Tibial artery (tissue), 4 donors: ENCODE measurements around the gene PAQR6.

Source experiments
- DNase-seq, 2 donors: peaks; one replicate each; pipeline ENCODE4 v3.0.0-alpha.2; 2019
- H3K27ac ChIP-seq, 2 donors: fragments of 200-600 bp; sonication (generic) in 1 of 2; 1 replicate in 1 of 2; 2 replicates in 1 of 2; pipeline ENCODE4 v1.5.1; 2018 to 2019; ENCODE audit warnings: mild to moderate bottlenecking in 1 of 2
- H3K27me3 ChIP-seq, 2 donors: fragments of 200-600 bp; sonication (generic) in 1 of 2; one replicate each; pipeline versions ENCODE4 v1.5.1 to v1.6.0; 2016 to 2019
- H3K36me3 ChIP-seq, 3 donors: fragments of 200-600 bp; sonication (generic) in 2 of 3; one replicate each; pipeline ENCODE4 v1.5.1; 2016 to 2019; ENCODE audit warnings: mild to moderate bottlenecking in 2 of 3
- H3K4me1 ChIP-seq, 4 donors: fragments of 200-600 bp; sonication (generic) in 2 of 4; 1 replicate in 3 of 4; 2 replicates in 1 of 4; pipeline ENCODE4 v1.5.1; 2016 to 2019
- H3K4me3 ChIP-seq, 2 donors: fragments of 200-600 bp; sonication (generic) in 1 of 2; 1 replicate in 1 of 2; 2 replicates in 1 of 2; pipeline ENCODE4 v1.5.1; 2018 to 2019; ENCODE audit warnings: mild to moderate bottlenecking in 2 of 2
- H3K9me3 ChIP-seq, 3 donors: fragments of 200-600 bp; sonication (generic) in 1 of 3; one replicate each; pipeline ENCODE4 v1.5.1; 2016 to 2019
- intact Hi-C: fragments of 100-400 bp; cut with DNase I; formaldehyde crosslinking; loops from one replicate; pipeline ENCODE4 v1.15.0; 2023; ENCODE audit warnings: low total_unique reads
- TF ChIP-seq, protein P1 (sequence below), 2 experiments: fragments of 200-600 bp in 1 of 2; fragments of 450-650 bp in 1 of 2; IDR thresholded peaks; one replicate each; pipeline ENCODE4 v1.5.1; 2017 to 2019; ENCODE audit warnings: antibody characterized with exemption in 2 of 2, mild to moderate bottlenecking in 1 of 2, moderate library complexity in 1 of 2

The PAQR6 gene, protein sequence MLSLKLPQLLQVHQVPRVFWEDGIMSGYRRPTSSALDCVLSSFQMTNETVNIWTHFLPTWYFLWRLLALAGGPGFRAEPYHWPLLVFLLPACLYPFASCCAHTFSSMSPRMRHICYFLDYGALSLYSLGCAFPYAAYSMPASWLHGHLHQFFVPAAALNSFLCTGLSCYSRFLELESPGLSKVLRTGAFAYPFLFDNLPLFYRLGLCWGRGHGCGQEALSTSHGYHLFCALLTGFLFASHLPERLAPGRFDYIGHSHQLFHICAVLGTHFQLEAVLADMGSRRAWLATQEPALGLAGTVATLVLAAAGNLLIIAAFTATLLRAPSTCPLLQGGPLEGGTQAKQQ

DNA sequence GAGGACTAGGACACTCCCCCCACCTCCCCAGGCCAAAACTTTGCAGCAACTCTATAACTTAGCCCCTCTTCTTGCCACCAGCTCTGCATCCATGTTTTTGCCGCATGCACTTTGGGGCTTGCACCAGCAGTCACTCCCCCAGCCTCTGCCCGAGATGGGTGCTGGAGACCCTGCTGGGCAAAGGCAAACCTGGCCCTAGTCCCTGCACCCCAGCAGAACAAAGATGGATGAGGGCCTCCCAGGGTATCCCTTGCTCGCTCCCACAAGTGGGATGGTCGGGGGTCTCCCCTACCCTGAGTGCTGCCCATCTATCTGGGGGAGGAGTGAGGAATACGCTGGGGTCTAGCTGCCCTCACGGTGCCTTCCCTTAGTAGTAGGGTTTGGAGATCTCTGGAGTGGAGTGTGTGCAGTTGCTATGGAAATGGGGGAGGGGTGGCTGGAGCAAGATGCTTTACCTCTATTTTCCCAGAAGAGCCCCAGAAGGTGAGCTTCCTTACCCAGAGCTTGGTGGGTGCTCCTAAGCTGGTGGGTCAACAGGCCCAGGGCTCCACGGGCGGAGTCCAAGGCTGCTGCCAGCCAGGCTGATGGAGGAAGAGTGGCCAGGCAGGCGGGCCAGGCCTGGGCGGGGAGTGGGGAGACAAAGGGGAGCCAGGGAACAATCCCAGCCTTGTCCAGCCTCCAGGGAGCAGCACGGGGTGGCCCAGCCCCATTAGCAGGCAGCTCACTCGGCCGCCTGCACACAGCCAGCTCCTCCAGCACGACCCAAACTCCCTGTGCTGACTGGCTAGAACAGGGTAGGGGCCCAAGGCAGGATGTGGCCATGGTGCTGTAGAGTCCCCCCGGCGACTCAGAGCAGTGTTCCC is at the start of gene PAQR6:
Gene PAQR6, minus strand, starts transcription at position 597 of the 863 bp plus-strand sequence. CDS start 1,325 bp downstream, outside the sequence.
- H3K4me1 ChIP-seq: peaks cover 0 to 34% (median 18%) of the 10 kb centered on the region in 4 donors
- H3K9me3 ChIP-seq: no peaks in the 10 kb centered on the region
- peaks cover 6 to 28% of the 10 kb centered on the region in 2 donors for H3K27me3 ChIP-seq
- H3K4me3 ChIP-seq: no peak within 1 kb of the TSS
- no peak within 1 kb of the TSS for H3K27ac ChIP-seq
- no peak for DNase-seq
- TF ChIP-seq, protein P1, sequence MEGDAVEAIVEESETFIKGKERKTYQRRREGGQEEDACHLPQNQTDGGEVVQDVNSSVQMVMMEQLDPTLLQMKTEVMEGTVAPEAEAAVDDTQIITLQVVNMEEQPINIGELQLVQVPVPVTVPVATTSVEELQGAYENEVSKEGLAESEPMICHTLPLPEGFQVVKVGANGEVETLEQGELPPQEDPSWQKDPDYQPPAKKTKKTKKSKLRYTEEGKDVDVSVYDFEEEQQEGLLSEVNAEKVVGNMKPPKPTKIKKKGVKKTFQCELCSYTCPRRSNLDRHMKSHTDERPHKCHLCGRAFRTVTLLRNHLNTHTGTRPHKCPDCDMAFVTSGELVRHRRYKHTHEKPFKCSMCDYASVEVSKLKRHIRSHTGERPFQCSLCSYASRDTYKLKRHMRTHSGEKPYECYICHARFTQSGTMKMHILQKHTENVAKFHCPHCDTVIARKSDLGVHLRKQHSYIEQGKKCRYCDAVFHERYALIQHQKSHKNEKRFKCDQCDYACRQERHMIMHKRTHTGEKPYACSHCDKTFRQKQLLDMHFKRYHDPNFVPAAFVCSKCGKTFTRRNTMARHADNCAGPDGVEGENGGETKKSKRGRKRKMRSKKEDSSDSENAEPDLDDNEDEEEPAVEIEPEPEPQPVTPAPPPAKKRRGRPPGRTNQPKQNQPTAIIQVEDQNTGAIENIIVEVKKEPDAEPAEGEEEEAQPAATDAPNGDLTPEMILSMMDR (IDR thresholded peaks at IDR 0.05): no peak
- peaks cover 26 to 39% (median 34%) of the 10 kb centered on the region in 3 donors for H3K36me3 ChIP-seq
- intact Hi-C loops: no loop called here

DNA sequence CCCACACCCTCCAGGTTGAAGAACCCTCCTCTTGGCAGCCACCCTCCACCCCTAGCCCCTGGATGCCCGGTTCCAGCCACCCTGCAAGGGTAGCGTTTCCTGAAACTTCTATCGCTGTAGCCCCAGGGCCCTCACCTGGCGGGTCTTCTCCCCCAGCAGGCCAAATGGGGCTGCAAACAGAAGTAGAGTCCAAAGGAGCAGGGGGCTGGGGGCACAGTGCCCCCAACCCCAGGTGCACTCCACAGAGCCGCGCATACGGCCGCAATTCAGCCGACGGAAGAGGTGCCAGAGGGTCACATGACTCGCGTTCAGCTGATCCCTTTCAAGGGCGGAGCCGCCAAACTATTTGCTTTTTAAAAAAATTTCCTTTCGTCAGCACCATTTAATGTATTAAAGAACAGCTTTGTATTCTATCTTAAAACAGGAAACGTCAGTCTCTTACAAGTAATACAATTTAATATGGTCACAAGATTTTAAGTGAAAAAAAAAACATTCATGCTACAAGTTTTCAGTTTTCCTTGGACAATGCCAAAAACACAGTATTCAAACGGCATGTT is 47.6 kb upstream of the PAQR6 start, which contains the start of gene GLMP:
Gene GLMP, minus strand, starts transcription at position 289 of the 557 bp plus-strand sequence. Its CDS starts 34 bp downstream, at position 255.
- TF ChIP-seq, protein P1 (IDR thresholded peaks at IDR 0.05): no peak
- Histone ChIP-seq H3K9me3 (no peaks in the 10 kb centered on the region), H3K4me3 (peak within 1 kb of the TSS; percentile 73 to 75), H3K27me3 (no peaks in the 10 kb centered on the region), H3K27ac (peak within 1 kb of the TSS; percentile 69 to 83), H3K36me3 (peaks cover 0 to 5% (median 0%) of the 10 kb centered on the region in 3 donors), H3K4me1 (peaks cover 0 to 35% (median 26%) of the 10 kb centered on the region in 4 donors)
- peak; percentile 77 to 83 for DNase-seq
- intact Hi-C loops: no loop called here

DNA sequence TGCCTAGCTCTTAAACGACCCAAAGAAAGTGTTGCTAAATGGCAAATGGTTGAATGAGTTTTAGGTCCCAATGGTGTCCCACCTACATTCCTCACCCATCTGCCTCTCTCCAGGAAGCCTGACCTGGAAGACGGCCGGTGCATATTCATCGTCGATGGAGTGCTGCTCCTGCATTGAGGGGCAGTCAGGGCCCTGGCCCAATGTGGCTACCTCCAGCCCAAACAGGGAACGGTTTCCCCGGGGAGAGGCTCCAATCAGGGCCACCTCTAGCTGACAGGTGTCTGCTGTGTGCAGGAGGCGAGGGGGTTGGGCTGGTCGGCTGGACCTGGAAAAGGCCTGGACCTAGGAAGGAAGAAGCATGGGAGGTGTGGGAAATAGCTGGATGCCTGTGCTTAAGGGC is 46.0 kb upstream of the PAQR6 start:
- peaks cover 0 to 35% (median 27%) of the 10 kb centered on the region in 4 donors for H3K4me1 ChIP-seq
- no peaks in the 10 kb centered on the region for H3K9me3 ChIP-seq
- TF ChIP-seq, protein P1 (IDR thresholded peaks at IDR 0.05): no peak
- H3K27me3 ChIP-seq: no peaks in the 10 kb centered on the region
- H3K27ac ChIP-seq: no peak overlapping the region
- H3K4me3 ChIP-seq: no peak overlapping the region
- H3K36me3 ChIP-seq: peaks cover 0 to 10% (median 6%) of the 10 kb centered on the region in 3 donors
- no peak for DNase-seq
- intact Hi-C loops: no loop called here

DNA sequence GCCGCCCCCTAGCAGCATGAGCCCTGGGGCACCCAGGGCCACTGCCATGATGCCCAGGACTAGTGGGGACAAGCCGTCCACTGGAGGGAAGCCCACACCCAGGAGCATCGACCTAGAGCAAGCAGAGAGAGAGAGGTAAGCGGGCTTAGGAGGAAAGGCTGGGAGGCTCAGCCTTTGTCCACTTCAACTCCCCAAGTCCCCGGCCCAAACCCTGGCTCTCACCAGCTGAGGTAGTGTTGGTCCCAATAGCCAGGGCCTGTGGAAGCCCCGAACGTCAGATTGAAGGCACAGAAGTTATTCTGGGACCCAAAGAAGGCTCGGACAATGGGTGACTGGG is 45.2 kb upstream of the PAQR6 start:
- intact Hi-C loops: no loop called here
- peaks cover 0 to 35% (median 27%) of the 10 kb centered on the region in 4 donors for H3K4me1 ChIP-seq
- no peak overlapping the region for H3K4me3 ChIP-seq
- no peaks in the 10 kb centered on the region for H3K9me3 ChIP-seq
- no peaks in the 10 kb centered on the region for H3K27me3 ChIP-seq
- no peak for DNase-seq
- no peak overlapping the region for H3K27ac ChIP-seq
- TF ChIP-seq, protein P1 (IDR thresholded peaks at IDR 0.05): no peak
- peaks cover 0 to 13% (median 10%) of the 10 kb centered on the region in 3 donors for H3K36me3 ChIP-seq

DNA sequence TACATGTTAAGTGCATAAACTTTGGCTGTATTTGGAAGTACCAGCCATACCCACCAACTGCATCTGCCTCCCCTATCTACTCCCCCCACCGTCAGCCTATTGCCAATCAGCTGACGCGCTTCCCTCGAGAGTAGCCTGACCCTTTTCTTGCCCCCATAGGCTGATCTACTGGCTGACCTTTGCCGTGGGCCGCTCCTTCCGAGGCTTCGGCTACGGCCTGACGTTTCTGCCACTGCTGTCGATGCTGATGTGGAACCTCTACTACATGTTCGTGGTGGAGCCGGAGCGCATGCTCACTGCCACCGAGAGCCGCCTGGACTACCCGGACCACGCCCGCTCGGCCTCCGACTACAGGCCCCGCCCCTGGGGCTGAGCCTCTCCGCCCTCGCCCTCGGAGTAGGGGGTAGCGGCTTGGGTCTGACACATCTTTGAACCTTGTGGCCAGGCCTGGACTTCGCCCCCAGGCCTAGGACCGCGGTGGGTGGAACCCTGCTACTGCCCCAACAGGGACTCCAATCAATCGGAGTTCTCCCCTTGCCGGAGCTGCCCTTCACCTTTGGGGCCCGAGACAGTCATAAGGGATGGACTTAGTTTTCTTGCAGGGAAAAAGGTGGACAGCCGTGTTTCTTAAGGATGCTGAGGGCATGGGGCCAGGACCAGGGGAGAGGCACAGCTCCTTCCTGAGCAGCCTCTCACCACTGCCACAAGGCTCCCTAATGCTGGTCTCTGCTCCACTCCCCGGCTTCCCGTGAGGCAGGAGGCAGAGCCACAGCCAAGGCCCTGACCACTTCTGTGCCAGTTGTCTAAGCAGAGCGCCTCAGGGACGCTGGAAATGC is 43.6 kb upstream of the PAQR6 start:
- Histone ChIP-seq H3K9me3 (no peaks in the 10 kb centered on the region), H3K4me1 (peaks cover 0 to 35% (median 27%) of the 10 kb centered on the region in 4 donors), H3K27me3 (no peaks in the 10 kb centered on the region), H3K27ac (peak overlapping the region; percentile 83 to 86), H3K36me3 (peaks cover 0 to 13% (median 12%) of the 10 kb centered on the region in 3 donors), H3K4me3 (peak overlapping the region; percentile 50 to 58)
- peak; percentile 95 for DNase-seq
- TF ChIP-seq, protein P1 (IDR thresholded peaks at IDR 0.05): no peak
- intact Hi-C loops: no loop called here
